ENCODE data around the gene SENP8.

- TF ChIP-seq RARB (CRISPR knock-in tag; IDR thresholded peaks at IDR 0.05) (no peak), ZC3H10 (CRISPR knock-in tag; IDR thresholded peaks at IDR 0.05) (no peak), TOX (CRISPR knock-in tag; IDR thresholded peaks at IDR 0.05; ENCODE audit: borderline replicate concordance) (no peak), GLIS3 (CRISPR knock-in tag; IDR thresholded peaks at IDR 0.05) (no peak), SNAI2 (CRISPR knock-in tag; IDR thresholded peaks at IDR 0.05) (no peak), PATZ1 (CRISPR knock-in tag; IDR thresholded peaks at IDR 0.05; ENCODE audit: borderline replicate concordance) (no peak), ZFP3 (CRISPR knock-in tag; IDR thresholded peaks at IDR 0.05) (no peak), ZNF70 (CRISPR knock-in tag; IDR thresholded peaks at IDR 0.05) (no peak), ZFP30 (CRISPR knock-in tag; IDR thresholded peaks at IDR 0.05) (no peak)
Measured at GRCh38 chr15:72178976-72179585, 60.9 kb downstream of the SENP8 start.
